C1 segment of cervical spinal cord (tissue), 14 donors: ENCODE measurements around the gene ZNF70.

Experiments used
- DNase-seq, 14 donors: peaks; one replicate each; lab custom pipeline; 2025; lab: John Stamatoyannopoulos, UW

ZNF70 gene

GRCh38 chr22:23779731-23780130 is 28.8 kb upstream of the ZNF70 start:
- DNase-seq = no peak

- DNase-seq = no peak
Observed at GRCh38 chr22:23779083-23779482, 28.2 kb upstream of the ZNF70 start.

- DNase-seq = no peak
Observed at GRCh38 chr22:23778577-23778900, 27.6 kb upstream of the ZNF70 start.

GRCh38 chr22:23777776-23778576 is 27.1 kb upstream of the ZNF70 start:
- no peak for DNase-seq

- DNase-seq = no peak
Observed at GRCh38 chr22:23775779-23776375, 25.0 kb upstream of the ZNF70 start.

GRCh38 chr22:23774922-23775436 is 24.1 kb upstream of the ZNF70 start:
- DNase-seq = no peak

GRCh38 chr22:23774114-23774921 is 23.4 kb upstream of the ZNF70 start:
- DNase-seq = no peak

GRCh38 chr22:23773483-23774113 is 22.7 kb upstream of the ZNF70 start:
- peak in 1 of 14 donors; percentile 37 for DNase-seq

GRCh38 chr22:23772649-23773473 is 21.9 kb upstream of the ZNF70 start, which contains the start of gene MMP11:
Gene MMP11 (plus strand): TSS chr22:23772849. CDS start chr22:23772871, 22 bp downstream.
- peak in 3 of 14 donors; percentile 15 to 41 (median 24) for DNase-seq

GRCh38 chr22:23772315-23772648 is 21.4 kb upstream of the ZNF70 start:
- no peak for DNase-seq

- no peak for DNase-seq
Observed at GRCh38 chr22:23769321-23769965, 18.5 kb upstream of the ZNF70 start.

GRCh38 chr22:23767673-23768548 is 17.0 kb upstream of the ZNF70 start, which contains the start of gene CHCHD10:
Gene CHCHD10 (minus strand): TSS chr22:23767972. CDS start chr22:23767874, 98 bp downstream.
- peak; percentile 48 to 90 (median 80) for DNase-seq

GRCh38 chr22:23767303-23767672 is 16.4 kb upstream of the ZNF70 start:
- DNase-seq = no peak

- DNase-seq = no peak
Observed at GRCh38 chr22:23764899-23765881, 14.3 kb upstream of the ZNF70 start.

- DNase-seq = no peak
Observed at GRCh38 chr22:23763954-23764353, 13.0 kb upstream of the ZNF70 start.

- no peak for DNase-seq
Observed at GRCh38 chr22:23763579-23763945, 12.7 kb upstream of the ZNF70 start.

GRCh38 chr22:23762842-23763578 is 12.1 kb upstream of the ZNF70 start, which contains the start of gene C22orf15:
Gene C22orf15 (plus strand): TSS chr22:23762990. CDS start chr22:23763307, 317 bp downstream.
- DNase-seq = no peak
